AG04449 (cell line): ENCODE results near the gene HOXA6.
A peak's percentile ranks its signal among the peaks of the same experiment; 100 is the strongest.

ENCODE experiments used
- CTCF ChIA-PET: fragments of 350-600 bp; formaldehyde crosslinking; extraction: SDS; loops from one replicate; lab custom pipeline; 2021; ENCODE audit warnings: antibody characterized with exemption; lab: Yijun Ruan, JAX
- POLR2A ChIA-PET: fragments of 400-600, 350-600 bp; formaldehyde crosslinking; extraction: SDS; loops from one replicate; lab custom pipeline; 2020; ENCODE audit warnings: antibody characterized with exemption, inconsistent platforms; lab: Yijun Ruan, JAX
- DNase-seq: peaks from one replicate; pipeline ENCODE4 v3.0.0-alpha.2; 2010; ENCODE audit warnings: low read depth, low spot score
- H3K4me3 ChIP-seq: 2 replicates; pipeline ENCODE4 v1.5.1; 2011; ENCODE audit warnings: low read depth, mild to moderate bottlenecking, control low read depth, low read length
- TF ChIP-seq, protein P1 (sequence below): IDR thresholded peaks from one replicate; pipeline ENCODE4 v1.5.1; 2011; ENCODE audit warnings: mild to moderate bottlenecking, moderate library complexity, low read length, control low read depth, inconsistent platforms; ENCODE audit not compliant: insufficient read depth; ENCODE audit errors: missing control alignments

HOXA6 gene

DNA sequence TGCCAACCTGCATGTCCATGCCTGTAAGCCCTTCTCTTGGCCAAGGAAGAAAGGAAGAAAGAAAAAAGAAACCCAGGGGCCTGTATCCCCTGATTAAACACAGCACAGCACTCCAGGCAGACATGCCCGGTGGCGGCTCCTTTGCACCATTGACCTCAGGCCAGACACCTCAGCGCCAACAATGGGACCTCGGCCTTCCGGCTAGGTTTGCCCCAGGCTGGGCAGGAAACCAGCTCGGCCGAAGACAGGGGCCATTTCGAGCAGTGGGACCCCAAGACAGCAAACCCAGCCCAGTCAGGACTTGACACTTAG is 23.7 kb upstream of the HOXA6 start:
- no peak for DNase-seq
- ChIA-PET POLR2A (interaction anchor here (1.3 to 5.5 kb wide), 4 partner anchors 7 to 1315 kb away, joined by 6 to 53 read pairs (median 21); partner anchors contain the start of gene HOXA11), CTCF (interaction anchor here (1.0 to 9.5 kb wide), 5 partner anchors 7 to 1320 kb away, joined by 3 to 117 read pairs (median 4); partner anchors contain the start of gene HOXA9)
- TF ChIP-seq, protein P1, sequence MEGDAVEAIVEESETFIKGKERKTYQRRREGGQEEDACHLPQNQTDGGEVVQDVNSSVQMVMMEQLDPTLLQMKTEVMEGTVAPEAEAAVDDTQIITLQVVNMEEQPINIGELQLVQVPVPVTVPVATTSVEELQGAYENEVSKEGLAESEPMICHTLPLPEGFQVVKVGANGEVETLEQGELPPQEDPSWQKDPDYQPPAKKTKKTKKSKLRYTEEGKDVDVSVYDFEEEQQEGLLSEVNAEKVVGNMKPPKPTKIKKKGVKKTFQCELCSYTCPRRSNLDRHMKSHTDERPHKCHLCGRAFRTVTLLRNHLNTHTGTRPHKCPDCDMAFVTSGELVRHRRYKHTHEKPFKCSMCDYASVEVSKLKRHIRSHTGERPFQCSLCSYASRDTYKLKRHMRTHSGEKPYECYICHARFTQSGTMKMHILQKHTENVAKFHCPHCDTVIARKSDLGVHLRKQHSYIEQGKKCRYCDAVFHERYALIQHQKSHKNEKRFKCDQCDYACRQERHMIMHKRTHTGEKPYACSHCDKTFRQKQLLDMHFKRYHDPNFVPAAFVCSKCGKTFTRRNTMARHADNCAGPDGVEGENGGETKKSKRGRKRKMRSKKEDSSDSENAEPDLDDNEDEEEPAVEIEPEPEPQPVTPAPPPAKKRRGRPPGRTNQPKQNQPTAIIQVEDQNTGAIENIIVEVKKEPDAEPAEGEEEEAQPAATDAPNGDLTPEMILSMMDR = no peak
- peak overlapping the region; percentile 75 for H3K4me3 ChIP-seq

DNA sequence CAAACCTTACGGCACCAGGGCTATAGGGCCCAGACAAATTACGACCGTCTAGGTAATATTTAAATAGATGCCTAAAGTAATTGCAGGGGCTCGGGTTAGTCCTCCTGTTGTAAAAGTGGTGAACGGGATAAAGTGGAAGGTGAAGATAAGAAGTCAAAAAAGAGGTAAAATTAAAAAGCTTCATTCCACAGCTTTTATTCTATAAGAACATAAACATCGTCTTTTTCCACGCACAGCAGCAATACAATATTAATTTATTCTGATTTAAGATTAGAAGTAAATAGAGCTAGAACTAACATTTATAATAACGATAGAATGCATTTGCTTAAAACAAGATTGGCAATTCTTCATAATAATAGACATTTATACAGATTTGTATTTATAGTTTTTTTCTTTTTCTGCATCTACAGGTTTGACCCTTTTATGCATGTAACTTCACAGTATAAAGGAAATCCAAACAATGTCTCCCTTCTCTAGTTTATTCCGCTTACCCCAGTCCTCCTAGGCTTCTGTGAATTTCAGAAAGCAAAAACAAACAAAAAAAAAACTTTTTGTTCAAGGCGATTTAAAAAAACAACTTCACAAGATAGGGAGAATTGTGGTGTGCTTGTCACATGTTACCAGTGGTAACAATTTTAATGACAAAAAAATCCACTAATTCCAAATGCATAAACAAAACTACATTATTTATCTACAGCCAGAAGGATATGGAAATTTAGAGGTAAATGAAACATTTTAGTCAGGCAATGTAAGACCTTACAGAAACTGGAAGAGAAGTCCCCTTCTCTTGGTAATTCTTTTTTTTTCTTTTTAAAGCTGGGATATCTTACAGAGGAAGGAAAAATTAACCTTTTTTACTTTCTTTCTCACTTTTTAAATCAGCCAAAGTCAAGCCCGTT is 23.1 kb upstream of the HOXA6 start:
- CTCF ChIA-PET = interaction anchor here (0.9 to 5.3 kb wide), 5 partner anchors 8 to 1315 kb away, joined by 3 to 48 read pairs (median 4); no protein-coding TSS in a partner anchor
- DNase-seq = no peak
- TF ChIP-seq, protein P1 = no peak
- peak overlapping the region; percentile 75 for H3K4me3 ChIP-seq
- POLR2A ChIA-PET = interaction anchor here (1.1 to 4.2 kb wide), 3 partner anchors 8 to 1314 kb away, joined by 4 to 53 read pairs (median 6); no protein-coding TSS in a partner anchor

DNA sequence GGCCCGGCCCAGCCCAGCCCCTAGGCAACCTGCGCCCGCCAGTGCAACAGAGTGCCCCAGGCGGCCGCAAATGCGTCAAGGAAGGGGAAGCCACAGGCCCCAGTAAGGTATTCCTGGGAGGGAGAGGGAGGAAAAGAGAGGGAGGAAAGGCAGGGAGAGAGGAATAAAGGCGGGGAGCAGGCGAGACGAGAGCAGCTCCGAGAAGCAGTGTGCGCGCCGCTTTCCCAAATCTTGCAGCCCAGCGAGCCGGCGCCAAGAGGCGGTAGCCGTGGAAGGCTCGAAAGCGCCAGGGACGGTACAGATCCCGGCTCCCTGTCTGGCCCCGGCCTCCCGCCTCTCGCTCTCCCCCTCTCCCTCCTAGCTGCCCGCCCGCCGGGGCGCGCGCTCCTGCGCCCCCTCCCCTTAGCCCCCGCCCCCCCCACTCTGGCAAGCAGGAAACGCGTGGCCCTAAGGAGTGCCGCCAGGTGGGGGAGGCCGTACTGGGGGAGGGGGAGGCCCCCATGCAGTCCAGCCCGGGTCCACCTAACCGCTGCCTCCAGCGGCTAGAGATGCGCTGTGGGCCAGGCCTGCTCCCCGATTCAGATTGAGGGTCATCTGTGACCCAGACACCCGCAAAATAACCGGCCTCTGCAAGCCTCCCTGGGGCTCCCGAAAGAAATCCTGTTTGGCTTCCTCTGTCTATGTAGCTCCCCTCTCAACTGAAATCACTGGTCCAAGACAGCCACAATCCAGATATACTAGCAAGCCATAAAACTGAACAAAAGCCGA is 22.3 kb upstream of the HOXA6 start:
- ChIA-PET CTCF (interaction anchor here (0.9 to 5.3 kb wide), 5 partner anchors 9 to 1314 kb away, joined by 3 to 48 read pairs (median 4); no protein-coding TSS in a partner anchor), POLR2A (interaction anchor here (1.1 to 4.2 kb wide), 2 partner anchors 9 to 11 kb away, joined by 4 to 53 read pairs; no protein-coding TSS in a partner anchor)
- TF ChIP-seq, protein P1 = no peak
- no peak for DNase-seq
- H3K4me3 ChIP-seq = peak overlapping the region; percentile 75

DNA sequence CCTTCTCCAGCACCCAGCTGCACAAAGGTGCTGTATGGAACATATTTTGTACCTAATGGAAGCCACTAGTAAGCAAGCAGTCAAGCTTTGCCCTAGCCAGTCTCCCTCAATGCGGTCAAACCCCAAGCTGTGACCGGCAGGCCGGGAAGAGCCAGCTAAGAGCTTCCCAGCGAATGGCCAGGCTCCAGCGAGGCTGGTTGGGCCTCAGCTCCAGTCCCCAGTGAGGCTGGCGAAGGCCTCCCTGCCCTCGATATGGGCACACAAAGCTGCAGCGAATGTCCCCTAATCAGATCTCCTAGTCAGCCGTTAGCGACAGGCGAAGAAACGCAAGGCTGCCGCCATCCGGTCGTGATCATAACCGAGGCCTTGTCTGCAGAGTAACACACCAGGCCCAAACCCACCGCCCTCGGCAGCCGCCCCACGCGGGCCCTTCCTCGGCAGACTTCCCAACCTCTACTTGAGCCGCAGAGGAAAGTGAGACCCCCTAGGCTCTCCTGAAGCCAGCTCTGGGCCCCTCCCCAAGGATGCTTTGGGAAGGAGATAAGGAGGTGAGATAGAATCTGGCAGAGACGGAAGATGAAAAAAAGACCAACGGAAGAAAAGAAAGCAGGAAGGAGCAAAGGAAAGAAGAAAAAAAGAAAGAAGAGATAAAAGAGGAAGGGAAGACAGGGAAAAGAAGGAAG is 20.8 kb upstream of the HOXA6 start:
- DNase-seq = no peak
- CTCF ChIA-PET = interaction anchor here (0.7 to 5.3 kb wide), 5 partner anchors 10 to 791 kb away, joined by 3 to 48 read pairs (median 3); partner anchors contain the start of gene HOXA7
- POLR2A ChIA-PET = interaction anchor here (0.5 to 4.2 kb wide), 6 partner anchors 10 to 1312 kb away, joined by 3 to 53 read pairs (median 4); partner anchors contain the start of gene HOXA7

DNA sequence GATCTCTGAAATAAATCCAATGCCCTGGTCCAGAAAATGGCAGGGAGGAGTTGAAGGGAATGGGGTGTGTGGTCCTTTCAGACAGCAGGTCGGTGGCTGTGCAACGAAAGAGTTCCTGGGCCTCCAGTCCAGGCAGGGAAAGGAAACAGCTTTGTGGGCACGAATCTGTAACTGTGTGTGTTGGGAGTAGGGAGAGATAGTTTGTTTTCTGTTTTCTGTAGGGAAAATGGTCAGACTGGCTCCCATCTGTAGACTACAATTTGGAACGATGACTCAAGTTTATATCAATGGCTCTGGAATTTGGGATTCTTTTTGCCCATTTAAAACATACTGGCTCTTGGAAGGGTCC is 20.3 kb upstream of the HOXA6 start:
- H3K4me3 ChIP-seq = peak overlapping the region; percentile 75
- no peak for DNase-seq
- TF ChIP-seq, protein P1 = no peak
- POLR2A ChIA-PET = interaction anchor here (0.6 to 4.2 kb wide), 3 partner anchors 11 to 1311 kb away, joined by 3 to 53 read pairs (median 5); no protein-coding TSS in a partner anchor
- CTCF ChIA-PET = interaction anchor here (0.7 to 5.3 kb wide), 4 partner anchors 11 to 791 kb away, joined by 3 to 48 read pairs (median 3); partner anchors contain the start of gene HOXA7

More for the DNA sequence above, 20.8 kb upstream of the HOXA6 start:
- TF ChIP-seq, protein P1 = peak; percentile 11
- peak overlapping the region; percentile 75 for H3K4me3 ChIP-seq
